Measurements from ENCODE around the gene UGGT2.

DNA sequence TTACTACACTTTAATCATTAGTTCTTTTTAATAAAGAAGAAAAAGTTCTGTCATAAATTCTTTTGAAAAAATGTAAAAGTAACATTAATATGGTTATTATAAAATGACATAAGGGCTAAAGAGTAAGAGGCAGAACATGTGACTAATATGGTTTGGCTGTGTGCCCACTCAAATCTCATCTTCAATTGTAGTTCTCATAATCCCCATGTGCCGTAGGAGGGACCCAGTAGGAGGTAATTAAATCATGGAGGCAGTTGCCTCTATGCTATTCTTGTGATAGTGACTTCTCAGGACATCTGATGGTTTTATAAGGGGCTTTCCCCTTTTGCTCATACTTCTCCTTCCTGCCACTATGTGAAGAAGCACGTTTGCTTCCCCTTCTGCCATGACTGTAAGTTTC, 104.5 kb downstream of the UGGT2 start:
- TF ChIP-seq POLR2AphosphoS5 (IDR thresholded peaks at IDR 0.05) = no peak
- TF ChIP-seq, protein P1, sequence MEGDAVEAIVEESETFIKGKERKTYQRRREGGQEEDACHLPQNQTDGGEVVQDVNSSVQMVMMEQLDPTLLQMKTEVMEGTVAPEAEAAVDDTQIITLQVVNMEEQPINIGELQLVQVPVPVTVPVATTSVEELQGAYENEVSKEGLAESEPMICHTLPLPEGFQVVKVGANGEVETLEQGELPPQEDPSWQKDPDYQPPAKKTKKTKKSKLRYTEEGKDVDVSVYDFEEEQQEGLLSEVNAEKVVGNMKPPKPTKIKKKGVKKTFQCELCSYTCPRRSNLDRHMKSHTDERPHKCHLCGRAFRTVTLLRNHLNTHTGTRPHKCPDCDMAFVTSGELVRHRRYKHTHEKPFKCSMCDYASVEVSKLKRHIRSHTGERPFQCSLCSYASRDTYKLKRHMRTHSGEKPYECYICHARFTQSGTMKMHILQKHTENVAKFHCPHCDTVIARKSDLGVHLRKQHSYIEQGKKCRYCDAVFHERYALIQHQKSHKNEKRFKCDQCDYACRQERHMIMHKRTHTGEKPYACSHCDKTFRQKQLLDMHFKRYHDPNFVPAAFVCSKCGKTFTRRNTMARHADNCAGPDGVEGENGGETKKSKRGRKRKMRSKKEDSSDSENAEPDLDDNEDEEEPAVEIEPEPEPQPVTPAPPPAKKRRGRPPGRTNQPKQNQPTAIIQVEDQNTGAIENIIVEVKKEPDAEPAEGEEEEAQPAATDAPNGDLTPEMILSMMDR (IDR thresholded peaks at IDR 0.05) = no peak
- no peak for TF ChIP-seq POLR2A (IDR thresholded peaks at IDR 0.05)
